Nephron progenitor cell (in vitro differentiated cells): ENCODE data around the gene TBC1D22A.

ENCODE experiments used
- DNase-seq: peaks from one replicate; pipeline ENCODE4 v3.0.0; 2021
- H3K27ac Mint-ChIP-seq: 2 replicates; pipeline ENCODE4 v1.8.0; 2021; ENCODE audit warnings: mild to moderate bottlenecking, moderate library complexity, mixed read lengths
- H3K27me3 Mint-ChIP-seq: 2 replicates; pipeline ENCODE4 v1.8.0; 2021; ENCODE audit warnings: mild to moderate bottlenecking, low read depth, mixed read lengths; ENCODE audit not compliant: poor library complexity
- H3K36me3 Mint-ChIP-seq: 2 replicates; pipeline ENCODE4 v1.8.0; 2021; ENCODE audit warnings: low read depth, mixed read lengths
- H3K4me1 Mint-ChIP-seq: 2 replicates; pipeline ENCODE4 v1.8.0; 2021; ENCODE audit warnings: mixed read lengths
- H3K4me3 Mint-ChIP-seq: 2 replicates; pipeline ENCODE4 v1.8.0; 2021; ENCODE audit warnings: mild to moderate bottlenecking, moderate library complexity, mixed read lengths
- H3K9me3 Mint-ChIP-seq: 2 replicates; pipeline ENCODE4 v1.8.0; 2021; ENCODE audit warnings: mild to moderate bottlenecking, moderate library complexity, mixed read lengths
- TF ChIP-seq, protein P1 (sequence below): fragments of 200-600 bp; sonication (generic); IDR thresholded peaks from 2 replicates; pipeline ENCODE4 v1.5.0; 2021; ENCODE audit warnings: antibody characterized with exemption

The TBC1D22A gene

DNA sequence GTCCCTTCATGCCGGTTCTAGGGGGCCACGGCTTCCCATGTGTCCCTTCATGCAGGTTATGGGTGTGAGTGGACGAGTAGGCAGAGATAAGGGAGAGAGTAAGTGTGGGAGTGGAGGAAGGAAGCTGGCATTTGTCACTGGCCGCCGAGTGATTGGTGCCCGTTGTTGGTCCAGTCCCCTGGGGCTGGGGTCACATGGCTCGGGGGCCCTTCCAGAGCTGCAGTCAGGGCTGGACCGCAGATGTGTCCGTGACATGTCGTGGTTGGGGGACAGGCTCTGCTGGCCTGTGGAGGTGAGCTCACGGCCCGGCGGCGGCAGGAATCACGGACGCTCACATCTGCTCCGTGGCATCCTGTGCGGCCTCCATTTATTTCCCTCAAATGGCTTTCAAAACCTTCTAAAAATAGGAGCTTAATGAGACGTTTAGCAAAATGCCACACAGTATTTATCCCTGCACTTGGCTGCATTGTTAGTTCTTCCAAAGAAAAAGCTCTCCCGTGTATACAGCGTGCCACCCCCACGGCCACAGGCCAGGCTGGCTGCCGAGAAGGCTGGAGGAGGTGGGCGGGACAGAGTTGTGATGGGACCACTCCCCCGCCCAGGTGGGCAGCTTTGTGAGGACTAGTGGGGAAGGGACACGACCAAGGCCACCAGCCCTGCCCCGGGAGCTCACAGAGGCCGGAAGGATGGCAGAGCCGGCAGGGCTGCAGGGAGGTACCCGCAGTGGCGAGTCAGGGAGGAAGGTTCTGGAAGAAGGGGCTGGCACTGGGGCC, 386.7 kb downstream of the TBC1D22A start:
- Mint-ChIP-seq H3K27ac (peak overlapping the region; percentile 42), H3K9me3 (no peaks in the 10 kb centered on the region), H3K27me3 (peaks cover 3% of the 10 kb centered on the region), H3K4me1 (peaks cover 27% of the 10 kb centered on the region), H3K4me3 (no peak overlapping the region), H3K36me3 (no peaks in the 10 kb centered on the region)
- TF ChIP-seq, protein P1, sequence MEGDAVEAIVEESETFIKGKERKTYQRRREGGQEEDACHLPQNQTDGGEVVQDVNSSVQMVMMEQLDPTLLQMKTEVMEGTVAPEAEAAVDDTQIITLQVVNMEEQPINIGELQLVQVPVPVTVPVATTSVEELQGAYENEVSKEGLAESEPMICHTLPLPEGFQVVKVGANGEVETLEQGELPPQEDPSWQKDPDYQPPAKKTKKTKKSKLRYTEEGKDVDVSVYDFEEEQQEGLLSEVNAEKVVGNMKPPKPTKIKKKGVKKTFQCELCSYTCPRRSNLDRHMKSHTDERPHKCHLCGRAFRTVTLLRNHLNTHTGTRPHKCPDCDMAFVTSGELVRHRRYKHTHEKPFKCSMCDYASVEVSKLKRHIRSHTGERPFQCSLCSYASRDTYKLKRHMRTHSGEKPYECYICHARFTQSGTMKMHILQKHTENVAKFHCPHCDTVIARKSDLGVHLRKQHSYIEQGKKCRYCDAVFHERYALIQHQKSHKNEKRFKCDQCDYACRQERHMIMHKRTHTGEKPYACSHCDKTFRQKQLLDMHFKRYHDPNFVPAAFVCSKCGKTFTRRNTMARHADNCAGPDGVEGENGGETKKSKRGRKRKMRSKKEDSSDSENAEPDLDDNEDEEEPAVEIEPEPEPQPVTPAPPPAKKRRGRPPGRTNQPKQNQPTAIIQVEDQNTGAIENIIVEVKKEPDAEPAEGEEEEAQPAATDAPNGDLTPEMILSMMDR, result no peak
- no peak for DNase-seq

DNA sequence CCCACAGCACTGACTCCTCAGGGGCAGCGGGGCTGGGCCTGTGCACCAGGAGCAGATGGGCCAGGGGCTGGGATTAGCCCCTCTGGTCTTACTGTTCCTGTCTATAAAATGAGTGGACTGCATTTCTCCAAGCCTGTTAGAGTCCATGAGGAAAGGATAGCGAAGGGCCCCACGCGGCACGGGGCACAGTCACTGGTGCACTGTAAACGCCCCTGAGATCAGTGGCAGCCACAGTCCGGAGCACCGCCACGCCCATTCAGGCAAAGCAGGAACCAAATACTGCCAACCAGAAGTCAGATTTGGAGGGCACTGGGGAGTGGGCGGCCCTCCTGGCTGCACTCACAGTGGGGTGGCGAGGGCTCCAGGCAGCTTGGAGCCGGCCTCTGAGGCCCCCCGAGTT, 387.5 kb downstream of the TBC1D22A start:
- Mint-ChIP-seq H3K27ac (no peak overlapping the region), H3K36me3 (no peaks in the 10 kb centered on the region), H3K27me3 (peaks cover 3% of the 10 kb centered on the region), H3K4me1 (peaks cover 33% of the 10 kb centered on the region), H3K9me3 (no peaks in the 10 kb centered on the region), H3K4me3 (no peak overlapping the region)
- DNase-seq, result no peak
- TF ChIP-seq, protein P1, result no peak

DNA sequence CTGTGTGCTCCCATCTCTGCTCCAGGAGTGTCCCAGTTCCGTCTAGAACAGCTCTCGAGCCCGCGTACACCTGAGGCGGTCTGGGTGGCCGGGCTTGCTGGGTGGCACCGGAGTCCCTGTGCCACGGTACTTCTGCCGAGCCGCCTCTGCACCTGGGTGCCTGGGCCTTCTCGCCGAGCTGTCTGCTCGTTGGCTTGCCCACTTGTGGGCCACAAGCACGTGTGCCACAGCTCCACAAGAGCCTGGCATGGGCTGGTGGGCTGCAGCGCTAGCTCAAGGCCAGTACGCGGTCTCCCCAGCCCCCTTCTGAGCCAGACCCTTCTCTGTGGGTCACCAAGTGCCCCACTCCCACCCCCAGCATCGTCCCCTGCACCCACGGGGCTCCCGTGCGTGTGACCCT, 388.0 kb downstream of the TBC1D22A start:
- Mint-ChIP-seq H3K27ac (no peak overlapping the region), H3K36me3 (no peaks in the 10 kb centered on the region), H3K27me3 (peaks cover 3% of the 10 kb centered on the region), H3K4me1 (peaks cover 34% of the 10 kb centered on the region), H3K9me3 (no peaks in the 10 kb centered on the region), H3K4me3 (no peak overlapping the region)
- TF ChIP-seq, protein P1, result no peak
- no peak for DNase-seq

DNA sequence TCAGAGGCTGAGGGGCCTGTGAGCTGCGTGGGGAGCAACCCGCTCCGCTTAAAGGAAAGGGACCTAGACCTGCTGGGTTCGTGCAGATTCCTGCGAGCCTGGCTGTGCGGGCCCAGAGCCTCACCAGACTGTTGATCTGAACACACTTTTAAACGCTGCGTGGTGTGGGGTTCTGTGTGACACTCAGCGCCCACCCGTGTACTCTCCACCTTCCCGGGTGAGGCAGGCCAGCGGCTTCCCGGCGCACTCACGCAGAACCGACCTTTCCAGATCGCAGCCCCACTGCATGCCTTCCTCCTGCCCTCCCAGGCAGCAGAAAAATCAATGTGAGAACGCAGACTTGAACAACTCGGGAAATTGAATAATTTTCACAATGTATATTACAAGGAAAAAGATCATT, 388.6 kb downstream of the TBC1D22A start:
- Mint-ChIP-seq H3K9me3 (no peaks in the 10 kb centered on the region), H3K27ac (no peak overlapping the region), H3K4me1 (peaks cover 39% of the 10 kb centered on the region), H3K27me3 (no peaks in the 10 kb centered on the region), H3K4me3 (no peak overlapping the region), H3K36me3 (no peaks in the 10 kb centered on the region)
- TF ChIP-seq, protein P1, result no peak
- DNase-seq, result no peak

DNA sequence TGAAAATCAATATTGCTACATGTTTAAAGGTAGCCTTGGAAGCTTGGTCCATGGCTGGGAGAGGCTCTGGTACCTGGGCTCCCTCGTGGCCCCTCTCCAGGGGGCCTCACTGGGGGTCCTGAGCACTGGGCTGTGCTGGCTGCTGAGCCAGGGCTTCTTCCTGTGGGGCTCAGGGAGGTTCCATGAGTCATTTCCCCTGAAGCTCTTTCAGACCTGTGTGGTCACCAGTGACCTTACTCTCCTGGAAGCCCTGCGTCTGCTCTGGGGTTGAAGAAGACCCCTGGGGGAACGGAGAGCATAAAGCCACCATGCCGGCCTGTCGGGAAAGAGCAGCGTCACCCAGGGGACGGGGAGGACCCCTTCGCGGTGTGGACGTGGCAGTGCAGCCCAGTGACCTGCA, 389.0 kb downstream of the TBC1D22A start:
- TF ChIP-seq, protein P1, result no peak
- no peaks in the 10 kb centered on the region for H3K27me3 Mint-ChIP-seq
- no peak for DNase-seq
- H3K9me3 Mint-ChIP-seq, result no peaks in the 10 kb centered on the region
- no peak overlapping the region for H3K27ac Mint-ChIP-seq
- H3K4me1 Mint-ChIP-seq, result peaks cover 40% of the 10 kb centered on the region
- H3K4me3 Mint-ChIP-seq, result no peak overlapping the region
- no peaks in the 10 kb centered on the region for H3K36me3 Mint-ChIP-seq

DNA sequence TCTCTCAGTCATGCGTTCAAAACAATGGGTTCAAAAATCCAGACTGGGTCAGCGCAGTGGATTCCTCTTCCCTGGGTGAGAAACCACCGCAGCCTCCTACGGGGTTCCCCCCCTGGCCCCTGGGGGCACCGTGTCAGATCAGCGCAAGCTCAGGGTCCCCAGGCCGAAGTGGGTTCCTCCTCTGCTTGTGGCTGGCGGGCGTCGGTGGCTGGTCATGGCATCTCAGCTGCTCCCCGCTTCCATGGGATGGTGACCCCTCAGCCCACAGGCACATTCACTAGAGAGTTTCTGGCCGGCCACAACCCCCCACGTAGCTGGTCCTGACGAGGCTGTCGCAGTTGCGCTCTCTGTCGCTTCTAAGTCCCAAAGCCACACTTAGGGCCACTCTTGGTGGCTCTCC, 389.8 kb downstream of the TBC1D22A start:
- no peaks in the 10 kb centered on the region for H3K9me3 Mint-ChIP-seq
- H3K27me3 Mint-ChIP-seq, result no peaks in the 10 kb centered on the region
- no peaks in the 10 kb centered on the region for H3K36me3 Mint-ChIP-seq
- no peak overlapping the region for H3K27ac Mint-ChIP-seq
- no peak overlapping the region for H3K4me3 Mint-ChIP-seq
- H3K4me1 Mint-ChIP-seq, result peaks cover 44% of the 10 kb centered on the region
- no peak for DNase-seq
- TF ChIP-seq, protein P1, result no peak
